Astrocyte of the spinal cord (primary cell): ENCODE measurements around the gene KCNH4.
A peak's percentile ranks its signal among the peaks of the same experiment; 100 is the strongest.
"Not testable (repeated sequence)": the region's sequence is repeated elsewhere in the genome, so short reads cannot be mapped to it uniquely, and the experiment has no call there.

ENCODE experiments used
- DNase-seq: peaks from one replicate; pipeline ENCODE4 v3.0.0; 2011; ENCODE audit warnings: low read depth, low spot score
- H3K4me3 ChIP-seq: 2 replicates; pipeline ENCODE4 v1.5.1; 2011; ENCODE audit warnings: low read depth, mild to moderate bottlenecking, low read length, moderate library complexity
- CTCF ChIP-seq: IDR thresholded peaks from 2 replicates; pipeline ENCODE4 v1.5.1; 2012; ENCODE audit warnings: low read depth, mild to moderate bottlenecking, low read length, inconsistent platforms
- in situ Hi-C: cut with HindIII; loops from 2 replicates; pipeline ENCODE4 v1.10.0; 2017; ENCODE audit warnings: low sequenced_read_pairs

Gene KCNH4

GRCh38 chr17:42180922-42181850 lies at the start of gene KCNH4:
Gene KCNH4, minus strand, starts transcription at chr17:42181142. Its CDS starts 197 bp downstream, at chr17:42180945.
- in situ Hi-C loops, result no loop called here
- peak; percentile 47 for DNase-seq
- TF ChIP-seq CTCF, result peak; percentile 47
- no peak within 1 kb of the TSS for H3K4me3 ChIP-seq

GRCh38 chr17:42230225-42230624 lies 49.3 kb upstream of the KCNH4 start:
- in situ Hi-C loops, result no loop called here
- H3K4me3 ChIP-seq, result no peak overlapping the region
- TF ChIP-seq CTCF, result no peak
- DNase-seq, result no peak

GRCh38 chr17:42227849-42228700 lies 47.1 kb upstream of the KCNH4 start:
- no peak for DNase-seq
- H3K4me3 ChIP-seq, result no peak overlapping the region
- in situ Hi-C loops, result no loop called here
- no peak for TF ChIP-seq CTCF

- in situ Hi-C loops, result no loop called here
- no peak for TF ChIP-seq CTCF
- no peak overlapping the region for H3K4me3 ChIP-seq
- no peak for DNase-seq
Observed at GRCh38 chr17:42225646-42226045, 44.7 kb upstream of the KCNH4 start.

- in situ Hi-C loops, result no loop called here
- no peak for TF ChIP-seq CTCF
- no peak overlapping the region for H3K4me3 ChIP-seq
- no peak for DNase-seq
Observed at GRCh38 chr17:42224651-42225050, 43.7 kb upstream of the KCNH4 start.

GRCh38 chr17:42221886-42222745 lies 41.2 kb upstream of the KCNH4 start:
- peak; percentile 61 for DNase-seq
- no peak overlapping the region for H3K4me3 ChIP-seq
- peak; percentile 77 for TF ChIP-seq CTCF
- in situ Hi-C loops, result no loop called here

GRCh38 chr17:42219280-42219679 lies 38.3 kb upstream of the KCNH4 start:
- DNase-seq, in situ Hi-C loops, H3K4me3 ChIP-seq: not testable (repeated sequence)
